Omental fat pad (tissue), 4 donors: ENCODE measurements around the gene KCNAB1. TPM values are rescaled to one million over a fixed set of nuclear protein-coding genes. Genes with fewer than 3 reads are reported as not detected.

ENCODE experiments used
- ATAC-seq: fragments of 150-250 bp; one replicate; pipeline ENCODE4 v1.9.1; 2016; ENCODE audit warnings: mild to moderate bottlenecking, moderate library complexity; ENCODE audit not compliant: low FRiP score
- DNase-seq: peaks from one replicate; pipeline ENCODE4 v3.0.0-alpha.2; 2019; ENCODE audit warnings: low spot score
- total RNA-seq, 4 donors: library from RNA; depleted of rRNA; stranded (reverse); fragments of >200 nt; gene quantifications; one replicate each; pipeline ENCODE4 v1.1.0, GENCODE V29; 2016
- TF ChIP-seq, protein P1 (sequence below), 3 donors: fragments of 450-650 bp; IDR thresholded peaks; one replicate each; pipeline ENCODE4 v1.5.1; 2016 to 2017; ENCODE audit warnings: antibody characterized with exemption in 3 of 3, mild to moderate bottlenecking in 3 of 3, moderate library complexity in 2 of 3

Gene KCNAB1
- total RNA-seq, 4 donors from 2014 or later: 2.2 to 12.6 (median 5.7) TPM

DNA sequence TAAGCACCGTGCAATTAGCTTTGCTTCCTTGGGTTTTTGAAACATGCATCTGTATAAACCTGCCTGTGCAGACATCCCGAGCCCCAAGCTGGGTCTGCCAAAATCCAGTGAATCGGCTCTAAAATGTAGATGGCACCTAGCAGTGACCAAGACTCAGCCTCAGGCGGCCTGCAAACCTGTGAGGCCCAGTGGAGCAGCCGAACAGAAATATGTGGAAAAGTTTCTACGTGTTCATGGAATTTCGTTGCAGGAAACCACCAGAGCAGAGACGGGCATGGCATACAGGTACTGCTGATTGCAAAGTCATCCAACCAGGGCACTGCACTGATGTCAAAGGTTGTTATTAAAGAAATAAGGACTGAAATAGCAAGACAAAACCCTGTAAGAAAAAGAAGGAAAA is 22.8 kb downstream of the KCNAB1 start:
- DNase-seq: no peak
- ATAC-seq: no peak
- TF ChIP-seq, protein P1, sequence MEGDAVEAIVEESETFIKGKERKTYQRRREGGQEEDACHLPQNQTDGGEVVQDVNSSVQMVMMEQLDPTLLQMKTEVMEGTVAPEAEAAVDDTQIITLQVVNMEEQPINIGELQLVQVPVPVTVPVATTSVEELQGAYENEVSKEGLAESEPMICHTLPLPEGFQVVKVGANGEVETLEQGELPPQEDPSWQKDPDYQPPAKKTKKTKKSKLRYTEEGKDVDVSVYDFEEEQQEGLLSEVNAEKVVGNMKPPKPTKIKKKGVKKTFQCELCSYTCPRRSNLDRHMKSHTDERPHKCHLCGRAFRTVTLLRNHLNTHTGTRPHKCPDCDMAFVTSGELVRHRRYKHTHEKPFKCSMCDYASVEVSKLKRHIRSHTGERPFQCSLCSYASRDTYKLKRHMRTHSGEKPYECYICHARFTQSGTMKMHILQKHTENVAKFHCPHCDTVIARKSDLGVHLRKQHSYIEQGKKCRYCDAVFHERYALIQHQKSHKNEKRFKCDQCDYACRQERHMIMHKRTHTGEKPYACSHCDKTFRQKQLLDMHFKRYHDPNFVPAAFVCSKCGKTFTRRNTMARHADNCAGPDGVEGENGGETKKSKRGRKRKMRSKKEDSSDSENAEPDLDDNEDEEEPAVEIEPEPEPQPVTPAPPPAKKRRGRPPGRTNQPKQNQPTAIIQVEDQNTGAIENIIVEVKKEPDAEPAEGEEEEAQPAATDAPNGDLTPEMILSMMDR (IDR thresholded peaks at IDR 0.05): no peak

DNA sequence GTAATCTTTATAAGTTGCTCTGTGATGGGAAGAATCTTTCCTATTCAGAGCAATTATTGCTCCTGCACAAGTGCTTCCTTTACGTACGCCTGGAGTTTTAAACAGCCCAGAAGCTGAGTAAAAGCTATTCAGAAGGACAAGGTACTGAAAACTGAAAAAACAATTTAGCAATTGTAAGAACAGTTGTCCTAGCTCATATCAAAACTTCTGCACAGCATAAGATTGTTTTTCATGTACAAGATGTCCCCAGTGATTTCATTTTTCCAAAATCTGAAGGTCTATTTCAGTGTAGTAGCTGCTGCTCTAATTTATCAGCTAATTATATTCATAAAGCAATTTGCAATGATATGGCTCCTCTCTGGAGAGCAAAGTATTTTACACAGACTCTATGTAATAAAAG is 23.7 kb downstream of the KCNAB1 start:
- DNase-seq (no peak), ATAC-seq (no peak)
- TF ChIP-seq, protein P1 (IDR thresholded peaks at IDR 0.05): no peak

DNA sequence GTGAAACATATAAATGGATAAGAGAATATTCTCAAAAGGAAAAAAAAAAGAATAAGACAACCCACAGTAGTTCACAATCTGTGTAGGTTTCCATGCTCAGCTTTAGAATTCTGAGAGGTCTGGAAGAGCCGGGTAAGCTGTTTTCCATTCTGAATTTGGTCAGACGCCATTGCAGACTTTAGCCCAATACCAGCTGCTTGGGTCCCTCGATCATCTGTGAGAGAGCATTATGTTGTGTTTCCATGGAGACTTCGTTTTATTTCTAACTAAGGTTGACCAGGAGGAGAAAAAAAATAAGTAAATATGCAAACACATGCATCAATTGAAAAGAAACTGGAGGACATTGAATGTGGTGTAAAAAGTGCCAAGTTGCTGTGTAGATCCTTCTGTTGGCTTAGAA is 25.5 kb downstream of the KCNAB1 start:
- TF ChIP-seq, protein P1 (IDR thresholded peaks at IDR 0.05): no peak
- no peak for ATAC-seq
- no peak for DNase-seq

DNA sequence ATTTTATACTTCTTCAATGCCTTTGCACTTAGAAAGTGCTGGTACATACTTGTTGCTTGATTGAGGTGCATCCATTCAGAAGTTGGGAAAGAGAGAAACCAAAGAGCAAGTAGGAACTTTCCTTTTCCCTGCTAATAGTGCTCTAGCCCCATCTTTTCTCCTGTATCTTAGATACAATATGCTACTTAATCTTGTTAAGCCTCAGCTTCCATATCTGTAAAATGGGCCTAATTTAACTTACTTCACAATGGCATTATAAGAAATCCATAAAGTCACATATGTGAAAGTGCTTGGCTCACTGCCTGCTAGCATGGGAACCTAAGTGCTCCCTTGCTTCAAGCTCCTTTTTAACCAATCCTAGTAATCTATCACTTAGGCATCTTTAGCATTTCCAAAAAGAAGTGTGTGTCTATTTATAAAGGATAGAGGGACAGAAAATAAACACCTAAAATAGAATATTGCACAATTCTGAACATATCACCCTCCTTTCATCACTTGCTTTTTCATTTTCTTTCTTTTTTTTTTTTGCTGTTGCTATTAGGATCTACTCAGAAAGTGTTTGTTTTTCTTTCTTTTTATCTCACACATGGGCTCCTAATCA is 28.1 kb downstream of the KCNAB1 start:
- TF ChIP-seq, protein P1 (IDR thresholded peaks at IDR 0.05): no peak
- DNase-seq: no peak
- peak; percentile 31 for ATAC-seq

DNA sequence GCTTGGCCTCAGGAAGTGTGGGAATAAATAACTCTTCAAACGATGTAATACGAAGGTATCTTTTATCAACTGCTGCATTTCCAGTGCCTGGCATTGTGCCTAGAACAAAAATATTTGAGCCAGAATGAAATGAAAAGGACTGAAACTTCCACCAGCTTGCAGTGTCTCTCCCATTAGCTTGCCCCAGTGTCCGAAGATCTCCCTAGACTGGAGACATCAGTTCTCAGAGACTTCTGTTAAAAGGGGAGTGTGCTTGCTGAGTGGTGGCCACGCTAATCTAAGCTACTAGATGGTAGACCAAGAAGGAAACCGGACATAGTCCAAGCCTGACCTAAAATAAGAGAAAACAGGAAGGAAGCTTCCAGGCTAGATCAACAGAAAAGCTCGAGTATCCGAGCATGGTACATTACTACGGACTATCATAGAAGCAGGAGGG is 28.6 kb downstream of the KCNAB1 start:
- peak; percentile 45 for ATAC-seq
- TF ChIP-seq, protein P1 (IDR thresholded peaks at IDR 0.05): no peak
- DNase-seq: no peak

DNA sequence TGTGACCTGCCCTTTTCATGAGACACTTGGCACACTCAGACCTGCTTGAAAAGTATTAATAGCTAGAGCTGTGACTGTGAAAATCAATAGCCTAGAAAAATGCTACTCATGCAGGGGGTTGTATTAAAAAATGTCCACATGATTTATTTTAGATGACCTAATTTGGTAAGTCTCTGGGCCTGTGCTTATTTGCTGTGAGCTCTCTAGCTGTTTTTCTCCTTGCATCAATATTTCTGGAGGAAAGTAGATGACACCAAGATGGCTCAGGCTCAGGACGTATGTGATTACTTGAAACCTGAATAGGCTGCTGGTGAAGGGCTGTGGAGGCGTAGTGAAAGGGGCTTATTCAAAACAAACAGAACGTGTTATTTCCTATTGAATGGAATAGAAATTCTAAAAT is 29.5 kb downstream of the KCNAB1 start:
- ATAC-seq (no peak), DNase-seq (no peak)
- TF ChIP-seq, protein P1 (IDR thresholded peaks at IDR 0.05): no peak

DNA sequence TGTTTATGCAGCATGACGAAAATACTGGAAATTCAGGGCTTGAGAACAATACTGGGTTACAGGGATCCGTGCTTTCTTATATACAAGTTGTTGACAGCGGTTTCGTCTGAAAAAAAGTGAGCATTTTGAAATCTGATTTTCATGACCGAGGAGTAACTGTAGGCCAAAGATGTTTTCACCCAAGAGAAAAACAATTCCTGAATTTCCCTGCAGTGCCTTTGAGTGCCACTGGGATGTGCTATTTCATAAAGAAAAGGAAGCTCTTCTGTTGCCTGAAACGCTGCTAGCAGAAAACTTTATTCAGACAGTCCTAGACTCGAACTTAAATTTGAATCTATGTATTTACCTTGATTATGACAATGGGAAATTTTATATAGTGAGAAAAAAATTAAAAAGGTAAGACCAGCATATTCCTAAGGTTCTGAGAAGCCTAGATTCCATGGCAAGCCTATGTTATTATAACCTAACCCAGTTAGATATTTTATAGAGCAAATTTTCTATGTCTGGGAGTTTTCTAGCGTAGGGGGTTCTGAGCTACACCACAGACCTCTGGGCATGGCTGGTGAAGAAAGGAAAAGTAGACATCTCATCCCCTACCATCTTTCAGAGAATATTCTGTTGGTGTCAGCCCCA is 30.2 kb downstream of the KCNAB1 start:
- TF ChIP-seq, protein P1 (IDR thresholded peaks at IDR 0.05): peak in 1 of 3 donors; percentile 66
- peak; percentile 67 for ATAC-seq
- no peak for DNase-seq
